Skin epidermis (tissue), 12 donors: Measurements from ENCODE around the gene GM2A.
A peak's percentile ranks its signal among the peaks of the same experiment; 100 is the strongest.
"Not testable (repeated sequence)": the region's sequence is repeated elsewhere in the genome, so short reads cannot be mapped to it uniquely, and the experiment has no call there.

Experiments used
- H3K27ac ChIP-seq, 21 experiments: fragments of 200-600 bp; sonication (generic) in 11 of 21; one replicate each; pipeline ENCODE4 v1.5.0; 2020; ENCODE audit warnings: mild to moderate bottlenecking in 3 of 21, inconsistent platforms in 2 of 21, moderate library complexity in 2 of 21
- H3K4me3 ChIP-seq, 7 experiments: fragments of 200-600 bp; sonication (generic) in 2 of 7; one replicate each; pipeline ENCODE4 v1.5.0; 2020; ENCODE audit warnings: inconsistent platforms in 2 of 7, mild to moderate bottlenecking in 2 of 7, moderate library complexity in 1 of 7

GM2A gene

GRCh38 chr5:151225071-151225470 lies 27.9 kb upstream of the GM2A start:
- Histone ChIP-seq H3K27ac (peak overlapping the region in 1 of 21 experiments; percentile 92), H3K4me3 (no peak overlapping the region)

GRCh38 chr5:151225475-151225874 lies 27.5 kb upstream of the GM2A start:
- no peak overlapping the region for H3K27ac ChIP-seq
- H3K4me3 ChIP-seq: no peak overlapping the region

- no peak overlapping the region for H3K27ac ChIP-seq
- H3K4me3 ChIP-seq: no peak overlapping the region
Observed at GRCh38 chr5:151227918-151228447, 25.0 kb upstream of the GM2A start.

- H3K4me3 ChIP-seq: no peak overlapping the region
- H3K27ac ChIP-seq: no peak overlapping the region
Observed at GRCh38 chr5:151228986-151229385, 24.0 kb upstream of the GM2A start.

- Histone ChIP-seq H3K27ac (peak overlapping the region in 6 of 21 experiments; percentile 4 to 73 (median 58)), H3K4me3 (no peak overlapping the region)
Observed at GRCh38 chr5:151230048-151230680, 22.8 kb upstream of the GM2A start.

- peak overlapping the region in 1 of 21 experiments; percentile 27 for H3K27ac ChIP-seq
- no peak overlapping the region for H3K4me3 ChIP-seq
Observed at GRCh38 chr5:151231359-151231758, 21.6 kb upstream of the GM2A start.

GRCh38 chr5:151233616-151234085 lies 19.3 kb upstream of the GM2A start:
- H3K4me3 ChIP-seq: no peak overlapping the region
- H3K27ac ChIP-seq: no peak overlapping the region

- Histone ChIP-seq H3K27ac (peak overlapping the region in 5 of 21 experiments; percentile 23 to 70 (median 52)), H3K4me3 (no peak overlapping the region)
Observed at GRCh38 chr5:151234476-151235238, 18.3 kb upstream of the GM2A start.

GRCh38 chr5:151235239-151235571 lies 17.8 kb upstream of the GM2A start:
- not testable (repeated sequence) for H3K4me3 ChIP-seq
- peak overlapping the region in 5 of 21 experiments; percentile 23 to 70 (median 52) for H3K27ac ChIP-seq

GRCh38 chr5:151236888-151237287 lies 16.1 kb upstream of the GM2A start:
- Histone ChIP-seq H3K27ac (no peak overlapping the region), H3K4me3 (no peak overlapping the region)

GRCh38 chr5:151237685-151238084 lies 15.3 kb upstream of the GM2A start:
- Histone ChIP-seq H3K4me3 (no peak overlapping the region), H3K27ac (no peak overlapping the region)

GRCh38 chr5:151238303-151238741 lies 14.7 kb upstream of the GM2A start:
- Histone ChIP-seq H3K27ac (peak overlapping the region in 2 of 21 experiments; percentile 14 to 46), H3K4me3 (no peak overlapping the region)

GRCh38 chr5:151239237-151239861 lies 13.6 kb upstream of the GM2A start:
- H3K27ac ChIP-seq: no peak overlapping the region
- H3K4me3 ChIP-seq: no peak overlapping the region

GRCh38 chr5:151240268-151240835 lies 12.6 kb upstream of the GM2A start:
- H3K27ac ChIP-seq: not testable (repeated sequence)

GRCh38 chr5:151240924-151241635 lies 11.9 kb upstream of the GM2A start:
- H3K4me3 ChIP-seq: no peak overlapping the region
- H3K27ac ChIP-seq: no peak overlapping the region

More at GRCh38 chr5:151240268-151240835, 12.6 kb upstream of the GM2A start:
- H3K4me3 ChIP-seq: not testable (repeated sequence)

GRCh38 chr5:151243127-151243526 lies 9.9 kb upstream of the GM2A start:
- H3K27ac ChIP-seq: no peak overlapping the region
- H3K4me3 ChIP-seq: no peak overlapping the region

- Histone ChIP-seq H3K4me3 (no peak overlapping the region), H3K27ac (no peak overlapping the region)
Observed at GRCh38 chr5:151243564-151243963, 9.4 kb upstream of the GM2A start.

- Histone ChIP-seq H3K4me3 (no peak overlapping the region), H3K27ac (no peak overlapping the region)
Observed at GRCh38 chr5:151244206-151244605, 8.8 kb upstream of the GM2A start.

GRCh38 chr5:151245680-151246219 lies 7.2 kb upstream of the GM2A start:
- peak overlapping the region in 1 of 21 experiments; percentile 2 for H3K27ac ChIP-seq
- no peak overlapping the region for H3K4me3 ChIP-seq
